RWPE1 (cell line): ENCODE measurements around the gene TRIP10.

Source experiments
- CTCF ChIA-PET: fragments of 350-600 bp; sonication (Branson Sonifier 250); formaldehyde crosslinking; extraction: SDS; loops from one replicate; lab custom pipeline; 2021; lab: Yijun Ruan, JAX
- POLR2A ChIA-PET: fragments of 400-600 bp; formaldehyde crosslinking; extraction: SDS; loops from one replicate; lab custom pipeline; 2020; ENCODE audit warnings: antibody characterized with exemption; ENCODE audit not compliant: low non-redundant PET; lab: Yijun Ruan, JAX
- DNase-seq: peaks from one replicate; pipeline ENCODE4 v3.0.0; 2012; ENCODE audit warnings: low spot score
- H3K27ac ChIP-seq: fragments of 450-650 bp; 2 replicates; pipeline ENCODE4 v1.5.1; 2017
- TF ChIP-seq, protein P1 (sequence below): fragments of 450-650 bp; conservative IDR thresholded peaks from 2 replicates; pipeline ENCODE4 v1.5.1; 2017; ENCODE audit warnings: low read depth, mild to moderate bottlenecking

The TRIP10 gene

DNA sequence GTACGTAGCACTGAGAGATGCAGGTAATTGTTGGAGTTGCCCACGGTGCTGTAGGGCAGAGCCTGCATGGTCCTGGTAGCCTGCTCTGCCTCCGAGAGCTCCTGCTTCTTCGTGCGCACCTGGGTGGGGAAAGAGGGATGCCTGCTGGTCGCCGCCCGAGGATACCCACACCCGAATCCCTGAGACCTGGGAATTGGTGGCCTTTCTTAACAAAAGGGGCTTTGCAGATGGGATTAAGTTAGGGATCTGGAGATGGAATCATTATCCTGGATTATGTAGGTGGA, 28.5 kb upstream of the TRIP10 start:
- TF ChIP-seq, protein P1, sequence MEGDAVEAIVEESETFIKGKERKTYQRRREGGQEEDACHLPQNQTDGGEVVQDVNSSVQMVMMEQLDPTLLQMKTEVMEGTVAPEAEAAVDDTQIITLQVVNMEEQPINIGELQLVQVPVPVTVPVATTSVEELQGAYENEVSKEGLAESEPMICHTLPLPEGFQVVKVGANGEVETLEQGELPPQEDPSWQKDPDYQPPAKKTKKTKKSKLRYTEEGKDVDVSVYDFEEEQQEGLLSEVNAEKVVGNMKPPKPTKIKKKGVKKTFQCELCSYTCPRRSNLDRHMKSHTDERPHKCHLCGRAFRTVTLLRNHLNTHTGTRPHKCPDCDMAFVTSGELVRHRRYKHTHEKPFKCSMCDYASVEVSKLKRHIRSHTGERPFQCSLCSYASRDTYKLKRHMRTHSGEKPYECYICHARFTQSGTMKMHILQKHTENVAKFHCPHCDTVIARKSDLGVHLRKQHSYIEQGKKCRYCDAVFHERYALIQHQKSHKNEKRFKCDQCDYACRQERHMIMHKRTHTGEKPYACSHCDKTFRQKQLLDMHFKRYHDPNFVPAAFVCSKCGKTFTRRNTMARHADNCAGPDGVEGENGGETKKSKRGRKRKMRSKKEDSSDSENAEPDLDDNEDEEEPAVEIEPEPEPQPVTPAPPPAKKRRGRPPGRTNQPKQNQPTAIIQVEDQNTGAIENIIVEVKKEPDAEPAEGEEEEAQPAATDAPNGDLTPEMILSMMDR = no peak
- H3K27ac ChIP-seq = no peak overlapping the region
- POLR2A ChIA-PET = no interaction called here
- CTCF ChIA-PET = interaction anchor here (0.7 kb wide), 1 partner anchor 120 kb away, joined by 3 read pairs; no protein-coding TSS in a partner anchor
- DNase-seq = no peak

DNA sequence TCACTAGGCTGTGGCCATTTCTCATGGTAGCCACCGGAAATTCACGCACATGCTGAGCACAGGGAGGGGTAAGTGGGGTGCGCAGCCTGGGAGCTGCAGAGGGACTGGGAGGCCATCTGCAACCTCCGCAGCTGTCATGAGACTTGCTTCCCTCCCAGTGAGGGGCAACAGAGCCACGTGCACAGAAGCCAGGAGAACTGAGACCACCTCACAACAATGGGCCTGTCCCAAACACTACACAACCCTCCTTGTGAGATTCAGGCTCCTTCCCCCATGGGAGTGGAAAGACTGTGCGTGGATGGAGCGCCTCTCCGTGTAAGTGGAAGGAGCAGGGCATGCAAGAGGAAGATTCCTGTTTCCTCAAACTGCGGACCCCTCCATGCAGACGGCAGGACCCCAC, 27.9 kb upstream of the TRIP10 start:
- ChIA-PET POLR2A (no interaction called here), CTCF (no interaction called here)
- DNase-seq = no peak
- H3K27ac ChIP-seq = no peak overlapping the region
- TF ChIP-seq, protein P1 = no peak

DNA sequence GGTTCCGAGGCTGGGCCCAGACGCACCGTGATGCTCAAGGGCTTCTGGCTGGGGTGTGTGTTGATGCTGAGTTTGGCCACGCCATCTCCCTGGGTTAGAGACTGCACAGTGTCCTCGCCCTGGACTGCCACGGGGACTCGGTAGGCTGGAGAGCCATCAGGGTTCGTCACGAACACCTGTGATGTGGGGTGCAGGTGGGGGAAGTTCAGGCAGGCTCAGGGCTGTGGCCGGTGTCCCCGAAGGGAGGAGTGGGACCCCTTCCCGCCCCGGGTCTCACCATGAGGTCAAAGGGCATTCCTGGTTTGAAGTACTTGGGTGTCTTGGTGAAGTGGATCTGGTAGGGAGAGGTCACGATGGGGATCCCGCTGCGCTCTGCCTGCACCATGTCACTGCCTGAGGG, 27.2 kb upstream of the TRIP10 start:
- no peak overlapping the region for H3K27ac ChIP-seq
- CTCF ChIA-PET = no interaction called here
- no peak for DNase-seq
- POLR2A ChIA-PET = no interaction called here
- TF ChIP-seq, protein P1 = no peak

DNA sequence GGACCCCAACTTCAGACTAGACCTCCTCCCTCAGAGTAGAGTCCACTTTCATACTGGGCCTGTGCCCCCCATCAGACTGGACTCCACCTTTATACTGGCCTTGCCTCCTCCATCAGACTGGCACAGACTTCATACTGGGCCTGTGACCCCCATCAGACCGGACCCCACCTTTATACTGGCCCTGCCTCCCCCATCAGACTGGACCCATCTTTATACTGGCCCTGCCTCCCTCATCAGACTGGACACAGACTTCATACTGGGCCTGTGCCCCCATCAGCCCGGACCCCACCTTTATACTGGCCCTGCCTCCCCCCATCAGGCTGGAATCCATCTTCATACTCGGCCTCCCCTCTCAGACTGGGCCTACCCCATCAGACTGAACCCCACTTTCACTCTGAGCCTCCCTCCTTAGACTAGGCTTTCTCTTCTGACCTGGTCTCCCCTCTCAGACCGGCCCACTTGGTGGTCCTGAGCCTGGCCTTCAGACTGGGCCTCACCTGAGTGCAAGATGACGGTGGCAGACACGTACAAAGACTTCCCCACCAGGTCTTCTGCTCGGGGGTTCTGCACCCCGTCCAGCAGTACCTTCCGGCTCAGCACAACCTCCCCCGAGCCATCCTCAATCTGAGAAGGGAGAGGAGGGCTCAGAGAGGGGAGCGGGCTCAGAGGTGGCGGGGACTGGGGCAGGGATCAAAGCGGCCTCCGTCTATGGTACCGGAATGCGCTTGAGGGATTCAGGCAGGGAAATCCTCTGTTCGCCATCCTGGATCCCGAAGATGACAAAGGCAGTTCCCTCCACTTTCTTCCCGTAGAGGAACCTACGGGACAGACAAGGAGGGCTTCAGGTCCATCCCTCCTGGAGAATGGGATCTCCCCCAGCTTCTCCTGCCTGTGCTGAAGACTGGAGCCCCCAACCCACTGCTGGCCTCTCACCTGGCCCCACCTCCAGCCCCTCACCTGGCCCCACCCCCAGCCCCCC, 26.5 kb upstream of the TRIP10 start:
- ChIA-PET POLR2A (no interaction called here), CTCF (no interaction called here)
- H3K27ac ChIP-seq = no peak overlapping the region
- TF ChIP-seq, protein P1 = no peak
- DNase-seq = no peak

DNA sequence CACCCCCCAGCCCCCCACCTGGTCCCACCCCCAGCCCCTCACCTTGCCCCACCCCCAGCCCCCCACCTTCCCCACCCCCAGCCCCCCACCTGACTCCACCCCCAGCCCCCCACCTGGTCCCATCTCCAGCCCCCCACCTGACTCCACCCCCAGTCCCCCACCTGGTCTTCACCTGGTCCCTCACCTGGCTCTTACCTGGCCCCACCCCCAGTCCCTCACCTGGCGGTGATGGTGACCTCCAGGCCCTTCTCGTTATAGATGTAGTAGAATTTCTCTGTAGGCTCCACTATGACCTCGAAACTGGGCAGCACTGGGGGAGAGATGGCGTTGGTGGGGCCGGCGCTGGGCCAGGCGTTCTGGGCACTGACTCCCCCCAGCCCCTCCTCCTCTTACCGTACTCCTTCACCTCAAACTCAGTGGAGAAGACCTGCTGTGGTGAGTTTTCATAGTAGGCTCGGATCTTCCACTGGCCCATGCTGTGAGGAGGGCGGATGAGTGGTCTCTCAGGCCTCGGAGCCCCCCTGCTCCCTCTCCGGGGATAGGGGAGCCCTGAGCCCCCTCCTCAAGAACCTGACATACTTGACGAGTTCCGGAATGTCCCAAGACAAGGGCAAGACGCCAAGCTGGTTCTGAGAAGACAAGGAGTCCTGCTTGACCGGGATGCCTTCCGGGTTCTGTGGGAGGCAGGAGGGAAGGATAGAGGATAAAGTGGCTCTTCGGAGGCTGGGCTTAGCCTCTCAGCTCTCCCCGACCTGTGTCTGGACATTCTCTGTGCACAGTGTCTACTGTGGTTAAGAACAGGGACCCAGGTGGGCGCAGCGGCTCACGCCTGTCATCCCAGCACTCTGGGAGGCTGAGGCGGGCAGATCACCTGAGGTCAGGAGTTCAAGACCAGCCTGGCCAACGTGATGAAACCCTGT, 25.4 kb upstream of the TRIP10 start:
- ChIA-PET POLR2A (no interaction called here), CTCF (no interaction called here)
- DNase-seq = no peak
- H3K27ac ChIP-seq = no peak overlapping the region
- TF ChIP-seq, protein P1 = no peak

DNA sequence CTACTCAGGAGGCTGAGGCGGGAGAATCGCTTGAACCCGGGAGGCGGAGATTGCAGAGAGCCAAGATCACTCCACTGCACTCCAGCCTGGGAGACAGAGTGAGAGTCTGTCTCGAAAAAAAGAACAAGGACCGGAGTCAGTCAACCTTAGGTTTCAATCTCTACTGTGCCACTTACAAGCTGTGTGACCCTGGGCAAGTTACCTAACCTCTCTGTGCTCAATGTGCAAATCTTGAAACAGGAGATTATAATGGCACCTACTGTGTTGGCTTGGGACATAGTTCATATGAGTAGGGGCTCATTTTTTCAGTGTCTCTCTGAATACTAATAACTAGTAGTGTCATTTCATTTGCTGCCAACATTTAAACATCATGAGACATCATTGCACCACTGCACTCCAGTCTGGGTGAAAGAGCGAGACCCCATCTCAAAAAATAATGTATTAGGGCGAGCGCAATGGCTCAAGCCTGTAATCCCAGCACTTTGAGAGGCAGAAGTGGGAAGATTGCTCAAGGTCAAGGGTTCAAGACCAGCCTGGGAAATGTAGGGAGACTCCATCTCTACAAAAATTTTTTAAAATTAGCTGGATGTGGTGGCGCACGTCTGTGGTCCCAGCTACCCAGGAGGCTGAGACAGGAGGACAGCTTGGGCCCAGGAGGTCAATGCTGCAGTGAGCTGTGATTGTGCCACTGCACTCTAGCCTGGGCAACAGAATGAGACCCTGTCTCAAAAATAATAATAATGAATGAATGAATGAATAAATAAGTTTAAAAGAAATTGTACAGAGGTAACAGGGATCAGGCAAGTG, 24.5 kb upstream of the TRIP10 start:
- H3K27ac ChIP-seq = no peak overlapping the region
- ChIA-PET POLR2A (no interaction called here), CTCF (no interaction called here)
- TF ChIP-seq, protein P1 = no peak
- no peak for DNase-seq
